Measurements from ENCODE around the gene HMOX1.

DNA sequence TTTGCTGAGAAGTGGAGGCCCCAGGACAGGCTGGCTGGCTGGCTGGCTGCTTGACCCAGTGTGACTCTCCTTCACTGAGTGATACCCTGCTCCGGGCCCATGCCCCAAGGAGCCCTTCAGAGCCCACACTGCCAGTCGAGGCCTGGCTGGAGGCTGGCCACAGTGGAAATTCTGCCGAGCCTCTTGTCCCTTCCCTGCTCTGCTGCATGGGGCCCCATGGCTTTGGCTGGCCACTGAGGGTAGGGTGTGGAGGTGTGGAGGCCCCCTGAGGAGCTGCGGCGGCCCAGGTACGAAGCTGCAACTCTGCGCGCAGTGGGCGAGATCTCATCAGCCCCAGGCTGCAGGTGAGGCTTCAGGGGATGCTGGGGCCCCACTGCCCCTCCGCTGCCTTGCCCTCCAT lies 33.4 kb upstream of the HMOX1 start:
- TF ChIP-seq POLR2A (IDR thresholded peaks at IDR 0.05) = no peak
- TF ChIP-seq, protein P1, sequence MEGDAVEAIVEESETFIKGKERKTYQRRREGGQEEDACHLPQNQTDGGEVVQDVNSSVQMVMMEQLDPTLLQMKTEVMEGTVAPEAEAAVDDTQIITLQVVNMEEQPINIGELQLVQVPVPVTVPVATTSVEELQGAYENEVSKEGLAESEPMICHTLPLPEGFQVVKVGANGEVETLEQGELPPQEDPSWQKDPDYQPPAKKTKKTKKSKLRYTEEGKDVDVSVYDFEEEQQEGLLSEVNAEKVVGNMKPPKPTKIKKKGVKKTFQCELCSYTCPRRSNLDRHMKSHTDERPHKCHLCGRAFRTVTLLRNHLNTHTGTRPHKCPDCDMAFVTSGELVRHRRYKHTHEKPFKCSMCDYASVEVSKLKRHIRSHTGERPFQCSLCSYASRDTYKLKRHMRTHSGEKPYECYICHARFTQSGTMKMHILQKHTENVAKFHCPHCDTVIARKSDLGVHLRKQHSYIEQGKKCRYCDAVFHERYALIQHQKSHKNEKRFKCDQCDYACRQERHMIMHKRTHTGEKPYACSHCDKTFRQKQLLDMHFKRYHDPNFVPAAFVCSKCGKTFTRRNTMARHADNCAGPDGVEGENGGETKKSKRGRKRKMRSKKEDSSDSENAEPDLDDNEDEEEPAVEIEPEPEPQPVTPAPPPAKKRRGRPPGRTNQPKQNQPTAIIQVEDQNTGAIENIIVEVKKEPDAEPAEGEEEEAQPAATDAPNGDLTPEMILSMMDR (IDR thresholded peaks at IDR 0.05) = no peak
- no peak for TF ChIP-seq POLR2AphosphoS5 (IDR thresholded peaks at IDR 0.05; ENCODE audit: insufficient read depth in 1 of 2, low read depth in 1 of 2)

Measured in vagina (tissue), 2 donors.